Cerebellar cortex (tissue), 1 donor: ENCODE data around the gene MSANTD2.
A peak's percentile ranks its signal among the peaks of the same experiment; 100 is the strongest.

Experiments used
- DNase-seq: peaks from one replicate; pipeline ENCODE4 v3.0.0-alpha.2; 2015; ENCODE audit warnings: low spot score

MSANTD2 gene

GRCh38 chr11:124753205-124753604 lies 47.0 kb downstream of the MSANTD2 start:
- DNase-seq: no peak

GRCh38 chr11:124752471-124753102 lies 47.6 kb downstream of the MSANTD2 start:
- DNase-seq: no peak

- no peak for DNase-seq
Observed at GRCh38 chr11:124751741-124752470, 48.3 kb downstream of the MSANTD2 start, which contains the start of gene VSIG2. TSS of gene VSIG2 (minus strand) at chr11:124752255. CDS start at chr11:124752137, 118 bp downstream.

GRCh38 chr11:124751391-124751740 lies 48.8 kb downstream of the MSANTD2 start:
- DNase-seq: no peak

GRCh38 chr11:124749912-124750311 lies 50.3 kb downstream of the MSANTD2 start:
- DNase-seq: no peak

GRCh38 chr11:124748481-124749343 lies 51.5 kb downstream of the MSANTD2 start:
- DNase-seq: no peak

GRCh38 chr11:124748100-124748418 lies 52.1 kb downstream of the MSANTD2 start:
- no peak for DNase-seq

- DNase-seq: no peak
Observed at GRCh38 chr11:124747406-124748099, 52.7 kb downstream of the MSANTD2 start.

GRCh38 chr11:124746621-124747243 lies 53.5 kb downstream of the MSANTD2 start:
- DNase-seq: peak; percentile 33

GRCh38 chr11:124745835-124746620 lies 54.2 kb downstream of the MSANTD2 start:
- DNase-seq: no peak

GRCh38 chr11:124745270-124745834 lies 54.9 kb downstream of the MSANTD2 start:
- DNase-seq: no peak

GRCh38 chr11:124743050-124743449 lies 57.2 kb downstream of the MSANTD2 start:
- DNase-seq: no peak

GRCh38 chr11:124742555-124742954 lies 57.7 kb downstream of the MSANTD2 start:
- no peak for DNase-seq

- no peak for DNase-seq
Observed at GRCh38 chr11:124740277-124740882, 59.8 kb downstream of the MSANTD2 start.

GRCh38 chr11:124739479-124740276 lies 60.5 kb downstream of the MSANTD2 start, which contains the start of gene NRGN:
TSS of gene NRGN (plus strand) at chr11:124739942. CDS start at chr11:124740085, 143 bp downstream.
- peak; percentile 75 for DNase-seq

- peak; percentile 6 for DNase-seq
Observed at GRCh38 chr11:124738713-124739478, 61.3 kb downstream of the MSANTD2 start.

GRCh38 chr11:124737638-124738305 lies 62.4 kb downstream of the MSANTD2 start:
- no peak for DNase-seq

- DNase-seq: no peak
Observed at GRCh38 chr11:124736736-124737135, 63.5 kb downstream of the MSANTD2 start.
